ENCODE results near the gene GPR179.
A peak's percentile ranks its signal among the peaks of the same experiment; 100 is the strongest.

The GPR179 gene

DNA sequence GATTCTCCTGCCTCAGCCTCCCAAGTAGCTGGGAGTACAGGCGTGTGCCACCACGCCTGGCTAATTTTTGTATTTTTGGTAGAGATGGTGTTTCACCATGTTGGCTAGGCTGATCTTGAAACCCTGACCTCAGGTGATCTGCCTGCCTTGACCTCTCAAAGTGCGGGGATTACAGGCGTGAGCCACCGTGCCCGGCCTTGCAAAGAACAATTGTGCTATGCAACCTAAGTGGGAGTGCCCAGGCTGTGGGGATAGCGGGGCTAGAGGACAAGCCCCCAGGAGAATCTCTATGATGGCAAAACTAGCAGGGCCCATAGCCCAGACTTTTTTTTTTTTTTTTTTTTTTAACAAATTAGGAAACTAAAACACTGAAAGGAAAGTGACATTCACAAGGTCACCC, 2.0 kb upstream of the GPR179 start:
- no peak for DNase-seq

GRCh38 chr17:38344420-38344745, 627 bp upstream of the GPR179 start:
- no peak for DNase-seq

GRCh38 chr17:38342886-38343607, 709 bp downstream of the GPR179 start:
- no peak for DNase-seq

GRCh38 chr17:38341035-38341721, 2.6 kb downstream of the GPR179 start:
- DNase-seq = peak; percentile 70

GRCh38 chr17:38339891-38340290, 3.9 kb downstream of the GPR179 start:
- no peak for DNase-seq

DNA sequence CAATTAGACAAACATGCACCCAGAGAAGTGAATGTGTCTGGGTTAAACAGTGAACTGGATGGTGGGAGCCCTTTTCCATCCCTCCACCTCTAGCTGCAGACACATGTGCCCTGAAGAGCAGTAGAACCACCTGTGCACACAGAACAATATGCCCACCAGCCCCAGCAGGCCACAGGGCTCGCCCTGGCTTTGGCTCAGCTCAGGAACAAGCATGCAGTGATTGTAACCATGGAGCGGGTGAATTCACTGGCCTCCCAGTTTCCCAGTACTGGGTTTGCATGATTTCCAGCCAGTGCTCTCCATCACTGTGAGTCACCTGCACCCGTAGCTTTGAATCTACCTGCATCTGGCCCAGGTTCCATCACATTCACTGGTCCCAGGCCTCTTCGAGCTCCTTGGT, 5.2 kb downstream of the GPR179 start:
- DNase-seq = no peak

GRCh38 chr17:38338053-38338452, 5.7 kb downstream of the GPR179 start:
- DNase-seq = no peak

- no peak for DNase-seq
Observed at GRCh38 chr17:38336838-38337237, 6.9 kb downstream of the GPR179 start.

DNA sequence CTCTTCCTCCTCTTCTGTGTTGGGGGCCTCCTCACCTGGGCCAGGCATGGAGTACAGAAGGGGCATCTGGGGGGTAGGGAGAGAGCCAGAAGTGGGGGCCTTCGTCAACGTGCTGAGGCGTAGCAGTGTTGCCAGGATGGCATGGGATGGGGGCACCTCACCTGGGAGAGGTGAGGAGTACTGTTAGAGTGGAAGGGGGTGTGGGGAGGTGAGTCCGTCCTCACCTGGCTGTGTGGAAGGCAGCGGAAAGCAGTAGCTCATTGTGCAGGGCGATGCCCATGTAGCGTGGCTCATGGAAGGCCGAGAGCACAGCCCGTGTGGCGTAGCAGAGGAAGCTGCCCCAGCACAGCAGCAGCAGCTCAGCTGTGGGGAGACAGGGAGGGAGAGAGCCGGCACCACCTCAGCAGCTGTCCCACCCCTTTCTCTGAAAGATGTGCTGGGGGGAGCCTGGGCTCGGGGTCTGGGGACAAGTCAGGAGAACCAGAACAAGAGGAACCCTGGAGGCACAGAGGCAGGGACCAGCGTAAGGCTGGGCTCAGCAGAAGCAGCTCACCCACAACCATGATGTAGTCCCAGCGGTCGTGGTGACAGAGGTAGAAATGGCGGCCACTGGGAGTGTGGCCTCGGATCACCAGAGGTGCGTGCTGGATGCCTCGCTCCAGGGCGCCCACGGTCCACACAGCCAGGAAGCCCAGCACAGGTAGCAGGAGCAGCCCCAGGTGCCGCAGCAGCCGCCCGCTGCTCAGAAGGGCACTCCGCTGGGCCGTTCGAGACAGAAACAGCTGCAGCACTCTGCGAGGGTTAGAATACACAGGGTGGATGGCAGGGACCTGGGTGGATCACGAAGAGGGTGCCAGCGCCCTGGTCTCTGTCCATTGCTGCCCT, 9.0 kb downstream of the GPR179 start:
- no peak for DNase-seq

DNA sequence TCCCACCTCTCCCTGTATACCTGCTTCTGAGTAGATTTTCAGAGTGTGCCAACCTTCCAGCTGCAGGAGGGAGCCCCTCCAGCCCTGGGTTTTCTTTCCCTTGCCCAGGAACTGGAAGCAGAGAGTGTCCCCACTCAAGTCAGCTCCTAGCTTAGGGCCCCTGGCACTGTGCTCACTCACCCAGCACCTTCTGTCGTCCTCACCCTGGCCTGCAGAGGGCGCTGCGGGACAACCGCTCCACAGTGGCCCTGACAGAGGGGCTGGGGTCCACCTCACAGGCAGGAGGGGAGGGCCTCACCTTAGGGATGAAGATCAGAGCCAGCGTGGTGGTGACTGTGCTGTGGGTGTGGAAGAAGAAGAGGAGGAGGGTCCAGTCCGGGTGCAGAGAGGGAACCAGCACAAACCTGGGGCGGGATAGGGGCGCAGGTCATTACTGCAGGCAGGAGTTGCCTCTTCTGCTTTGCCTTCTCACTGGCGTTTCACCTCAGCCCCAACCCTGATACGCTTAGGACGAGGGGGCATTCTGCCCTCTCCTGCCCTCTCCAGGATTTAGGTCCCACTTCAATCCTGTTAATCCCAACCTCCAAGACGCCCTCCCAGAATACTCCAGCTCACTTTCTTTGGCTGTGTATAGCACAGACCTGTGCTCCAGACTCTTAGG, 10.0 kb downstream of the GPR179 start:
- peak; percentile 4 for DNase-seq

DNA sequence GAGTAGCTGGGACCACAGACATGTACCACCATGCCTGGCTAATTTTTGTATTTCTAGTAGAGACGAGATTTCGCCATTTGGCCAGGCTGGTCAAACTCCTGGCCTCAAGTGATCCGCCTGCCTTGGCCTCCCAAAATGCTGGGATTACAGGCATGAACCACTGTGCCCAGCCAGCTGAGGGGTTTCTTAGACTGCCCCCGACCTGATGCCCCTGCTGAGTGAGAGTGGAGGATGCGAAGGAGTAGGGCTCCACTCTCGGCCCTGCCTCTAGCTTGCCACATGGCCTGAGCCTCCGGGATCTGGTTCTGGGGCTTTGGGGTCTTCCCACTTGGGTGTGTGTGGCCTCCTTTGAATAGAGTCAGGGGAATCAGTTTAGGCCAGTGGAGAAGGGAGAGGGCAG, 11.0 kb downstream of the GPR179 start:
- DNase-seq = no peak

DNA sequence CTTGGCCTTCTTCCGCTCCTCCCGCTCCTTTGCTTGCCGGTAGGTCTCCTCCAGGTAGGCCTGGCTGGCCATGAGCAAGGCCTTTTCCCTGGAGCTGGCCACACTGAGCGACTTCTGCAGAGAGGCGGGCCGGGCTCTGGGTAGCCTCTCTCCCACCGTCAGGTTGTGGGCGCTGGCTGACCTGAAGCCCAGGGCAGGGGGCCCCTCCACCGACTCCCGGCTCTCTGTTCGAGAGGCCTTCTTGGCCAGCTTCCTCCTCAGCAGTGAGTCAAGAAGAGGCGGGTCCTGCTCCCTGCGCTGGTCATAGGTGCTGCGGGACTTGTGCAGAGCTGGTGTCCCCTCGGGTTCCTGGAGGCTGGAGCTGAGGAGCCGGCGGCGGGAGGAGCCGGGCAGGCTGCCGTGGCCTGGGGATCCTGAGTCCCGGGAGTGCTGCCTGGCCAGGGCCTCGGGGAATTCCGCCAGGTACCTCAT, 12.8 kb downstream of the GPR179 start:
- no peak for DNase-seq

DNA sequence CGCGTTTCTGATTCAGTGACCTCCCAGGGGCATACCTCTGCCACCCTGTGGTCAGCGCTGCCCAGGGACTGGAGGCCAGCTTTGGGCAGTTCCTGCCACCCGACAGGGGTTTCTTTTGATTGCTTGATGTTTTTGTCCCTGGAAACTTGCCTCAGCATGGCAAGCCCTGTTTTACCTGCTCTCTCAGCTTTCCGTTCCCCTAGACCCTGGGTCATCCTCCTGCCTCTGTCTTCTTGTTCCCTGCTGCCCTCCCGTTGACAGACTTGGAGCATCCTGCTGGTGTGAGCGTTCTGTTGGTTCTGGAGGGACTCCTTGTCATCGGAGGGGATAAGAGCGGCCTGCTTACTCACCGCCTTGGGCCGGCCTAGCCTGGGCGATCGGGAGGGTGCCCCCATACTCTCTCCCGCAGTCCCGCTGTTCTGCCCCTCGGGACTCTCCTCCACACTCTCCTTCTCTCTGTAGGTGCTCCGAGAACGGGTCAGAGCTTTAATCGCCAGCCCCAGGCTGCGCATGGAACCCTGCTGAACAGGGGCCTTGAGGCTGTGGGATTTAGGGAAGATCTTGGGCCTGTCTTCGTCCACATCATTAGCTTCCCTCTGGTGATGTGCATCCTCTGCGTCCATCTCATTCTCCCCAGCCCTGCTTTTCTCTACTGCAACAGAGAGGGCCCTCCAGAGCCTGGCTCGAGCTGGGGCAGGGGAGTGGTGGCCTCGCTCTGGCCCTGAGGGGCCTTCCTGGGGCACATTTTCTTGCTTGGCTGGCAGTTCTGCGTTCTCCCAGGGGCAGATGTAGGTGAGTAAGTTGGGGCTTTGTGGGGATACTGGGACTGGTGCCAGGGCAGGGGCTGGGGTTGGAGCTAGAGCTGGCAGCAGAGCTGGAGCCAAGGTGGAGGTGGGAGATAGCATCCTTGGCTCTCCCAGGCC, 13.7 kb downstream of the GPR179 start:
- no peak for DNase-seq

GRCh38 chr17:38329284-38329683, 14.5 kb downstream of the GPR179 start:
- no peak for DNase-seq

GRCh38 chr17:38328620-38329019, 15.1 kb downstream of the GPR179 start:
- no peak for DNase-seq

- no peak for DNase-seq
Observed at GRCh38 chr17:38327936-38328335, 15.8 kb downstream of the GPR179 start.

- no peak for DNase-seq
Observed at GRCh38 chr17:38326996-38327792, 16.6 kb downstream of the GPR179 start.

DNA sequence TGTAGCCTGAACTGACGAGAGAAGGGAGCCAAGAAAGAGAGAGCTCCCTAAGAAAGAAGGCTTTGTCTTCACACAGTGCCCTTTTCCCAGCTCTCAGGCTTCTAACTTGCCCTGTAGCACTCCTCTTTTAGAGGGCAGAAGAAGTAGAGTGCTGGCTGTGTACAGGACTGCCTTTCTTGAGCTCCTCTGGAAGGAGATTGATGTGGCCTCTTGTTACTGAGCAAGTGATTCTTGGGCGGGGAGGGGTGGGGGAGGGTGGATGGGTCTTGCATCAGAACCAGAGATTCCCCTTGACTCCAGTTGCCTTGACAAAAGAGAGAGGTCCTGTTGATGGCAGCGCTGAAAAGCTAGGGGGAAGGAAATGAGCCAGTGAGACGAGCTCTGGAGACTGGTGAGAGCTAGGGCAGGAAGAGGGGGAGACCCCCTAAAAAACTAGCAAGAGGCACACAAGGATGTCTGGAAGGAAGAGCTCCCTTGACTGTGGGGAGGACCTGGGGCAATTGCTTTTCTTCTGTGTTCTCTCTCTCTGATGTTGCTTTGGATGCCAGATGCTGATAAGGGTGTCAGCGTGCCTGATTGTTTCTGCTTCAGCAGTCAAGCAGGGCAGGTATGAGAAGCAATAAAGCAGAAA, 18.4 kb downstream of the GPR179 start:
- no peak for DNase-seq

DNA sequence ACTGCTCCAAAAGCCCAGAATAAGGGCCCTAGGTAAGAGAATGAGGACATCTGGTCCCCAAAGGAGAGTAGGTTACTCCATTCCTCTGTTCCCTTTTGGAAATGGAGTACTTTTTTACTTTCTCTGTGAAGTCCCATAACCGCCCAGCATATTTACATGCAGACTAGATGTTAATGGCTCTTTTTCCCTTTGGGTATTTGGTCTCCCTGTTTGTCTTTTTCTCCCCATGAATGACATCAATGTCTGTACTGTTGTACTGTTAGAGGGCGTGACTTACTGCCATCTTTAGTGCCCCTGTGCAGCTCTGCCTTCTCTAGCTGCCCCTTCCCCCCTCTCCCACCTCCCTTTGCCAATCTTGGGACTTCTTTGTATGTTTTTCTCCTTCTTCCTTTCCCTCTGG, 19.0 kb downstream of the GPR179 start:
- no peak for DNase-seq

GRCh38 chr17:38324141-38324697, 19.5 kb downstream of the GPR179 start:
- no peak for DNase-seq

All from NCI-H1105 treated with DMSO at 0.1 percent for 48 hours (cell line).